ENCODE data around the gene COQ2.

GRCh38 chr4:83261307-83261706 lies 23.3 kb downstream of the COQ2 start:
- TF ChIP-seq POLR2A (IDR thresholded peaks at IDR 0.05): no peak
- TF ChIP-seq CTCF (IDR thresholded peaks at IDR 0.05): no peak
- no peak for TF ChIP-seq EP300 (IDR thresholded peaks at IDR 0.05)

Data from ovary (tissue), 3 donors.